GM21576 (cell line): ENCODE results near the gene AK4.
"Not testable (repeated sequence)": the region's sequence is repeated elsewhere in the genome, so short reads cannot be mapped to it uniquely, and the experiment has no call there.

Experiments
- ATAC-seq: cut with Tn5 transposase; IDR thresholded peaks from one replicate; pipeline ENCODE4 v1.9.1; 2021; ENCODE audit warnings: mild to moderate bottlenecking, moderate library complexity; ENCODE audit not compliant: unreplicated experiment

Gene AK4

GRCh38 chr1:65150108-65150463, 2.1 kb downstream of the AK4 start:
- no peak for ATAC-seq

- no peak for ATAC-seq
Measured at GRCh38 chr1:65150583-65151263, 2.7 kb downstream of the AK4 start.

- no peak for ATAC-seq
Measured at GRCh38 chr1:65151641-65152040, 3.6 kb downstream of the AK4 start.

GRCh38 chr1:65153635-65154034, 5.6 kb downstream of the AK4 start:
- no peak for ATAC-seq

- no peak for ATAC-seq
Measured at GRCh38 chr1:65156910-65157545, 9.0 kb downstream of the AK4 start.

- ATAC-seq: no peak
Measured at GRCh38 chr1:65157546-65157941, 9.5 kb downstream of the AK4 start.

- not testable (repeated sequence) for ATAC-seq
Measured at GRCh38 chr1:65159291-65159688, 11.3 kb downstream of the AK4 start.

- ATAC-seq: no peak
Measured at GRCh38 chr1:65159801-65160523, 12.0 kb downstream of the AK4 start.

GRCh38 chr1:65163201-65163805, 15.3 kb downstream of the AK4 start:
- ATAC-seq: no peak

GRCh38 chr1:65164101-65164500, 16.1 kb downstream of the AK4 start:
- ATAC-seq: not testable (repeated sequence)

- no peak for ATAC-seq
Measured at GRCh38 chr1:65164633-65165032, 16.6 kb downstream of the AK4 start.

GRCh38 chr1:65165269-65165993, 17.4 kb downstream of the AK4 start:
- ATAC-seq: peak; percentile 82

GRCh38 chr1:65166572-65167305, 18.7 kb downstream of the AK4 start:
- no peak for ATAC-seq

GRCh38 chr1:65167586-65168242, 19.7 kb downstream of the AK4 start:
- no peak for ATAC-seq

GRCh38 chr1:65168867-65169266, 20.9 kb downstream of the AK4 start:
- no peak for ATAC-seq

GRCh38 chr1:65170511-65171142, 22.6 kb downstream of the AK4 start:
- ATAC-seq: no peak

- no peak for ATAC-seq
Measured at GRCh38 chr1:65172936-65173690, 25.1 kb downstream of the AK4 start.

- peak; percentile 85 for ATAC-seq
Measured at GRCh38 chr1:65174585-65174984, 26.6 kb downstream of the AK4 start.
